Uterus (tissue), 4 donors: Measurements from ENCODE around the gene DMD. TPM values are rescaled to one million over a fixed set of nuclear protein-coding genes. Genes with fewer than 3 reads are reported as not detected.

Experiments
- DNase-seq, 2 donors: peaks; one replicate each; pipeline ENCODE4 v3.0.0-alpha.2; 2019 to 2020
- H3K27ac ChIP-seq, 2 donors: fragments of 200-600 bp; sonication (generic); 1 replicate in 1 of 2; 2 replicates in 1 of 2; pipeline ENCODE4 v1.5.1; 2016 to 2018
- H3K27me3 ChIP-seq, 2 donors: fragments of 200-600 bp; sonication (generic); one replicate each; pipeline ENCODE4 v1.5.1; 2018 to 2019; ENCODE audit warnings: control low read depth in 1 of 2
- H3K36me3 ChIP-seq, 2 donors: fragments of 200-600 bp; sonication (generic); one replicate each; pipeline ENCODE4 v1.5.1; 2019; ENCODE audit warnings: control low read depth in 1 of 2
- H3K4me1 ChIP-seq, 2 donors: fragments of 200-600 bp; sonication (generic); one replicate each; pipeline ENCODE4 v1.5.1; 2018 to 2019; ENCODE audit warnings: control low read depth in 1 of 2
- H3K4me3 ChIP-seq, 2 donors: fragments of 200-600 bp; sonication (generic); 1 replicate in 1 of 2; 2 replicates in 1 of 2; pipeline ENCODE4 v1.5.1; 2018 to 2019; ENCODE audit warnings: mild to moderate bottlenecking in 1 of 2
- H3K9me3 ChIP-seq, 2 donors: fragments of 200-600 bp; sonication (generic); one replicate each; pipeline ENCODE4 v1.5.1; 2019; ENCODE audit warnings: control low read depth in 1 of 2
- CTCF ChIP-seq, 4 experiments: fragments of 200-600 bp in 2 of 4; fragments of 450-650 bp in 2 of 4; sonication (generic) in 2 of 4; IDR thresholded peaks; one replicate each; pipeline ENCODE4 v1.5.1; 2016 to 2019; ENCODE audit warnings: antibody characterized with exemption in 4 of 4, mild to moderate bottlenecking in 2 of 4, moderate library complexity in 1 of 4
- POLR2A ChIP-seq, 2 donors: fragments of 450-650 bp; IDR thresholded peaks; one replicate each; pipeline ENCODE4 v1.6.1; 2016; ENCODE audit warnings: antibody characterized with exemption in 2 of 2, mild to moderate bottlenecking in 1 of 2, moderate library complexity in 1 of 2
- intact Hi-C: fragments of 100-400 bp; cut with DNase I; formaldehyde crosslinking; loops from one replicate; pipeline ENCODE4 v1.15.1; 2023; ENCODE audit warnings: low total_unique reads
- total RNA-seq, 4 donors: library from RNA; depleted of rRNA in 3 of 4; stranded (reverse); fragments of >200 nt in 3 of 4; gene quantifications; one replicate each; pipeline versions ENCODE4 v1.1.0 to v1.2.4, GENCODE V29; 2014 to 2023
- donor health status: DM: yes; HTN: yes; CAD: no.

DMD gene
- total RNA-seq, 4 donors from 2014 or later = 73.8 to 147 (median 97.8) TPM

- intact Hi-C loops = no loop called here
- H3K27ac ChIP-seq = no peak overlapping the region
- no peaks in the 10 kb centered on the region for H3K9me3 ChIP-seq
- DNase-seq = no peak
- H3K36me3 ChIP-seq = no peaks in the 10 kb centered on the region
- H3K27me3 ChIP-seq = no peaks in the 10 kb centered on the region
- H3K4me1 ChIP-seq = no peaks in the 10 kb centered on the region
- H3K4me3 ChIP-seq = no peak overlapping the region
- TF ChIP-seq POLR2A (IDR thresholded peaks at IDR 0.05) (no peak), CTCF (IDR thresholded peaks at IDR 0.05) (no peak)
Measured at GRCh38 chrX:32191316-32191715, 1020.0 kb downstream of the DMD start.

GRCh38 chrX:32185160-32185559, 1026.2 kb downstream of the DMD start:
- no peaks in the 10 kb centered on the region for H3K36me3 ChIP-seq
- DNase-seq = no peak
- H3K27ac ChIP-seq = no peak overlapping the region
- intact Hi-C loops = no loop called here
- no peaks in the 10 kb centered on the region for H3K9me3 ChIP-seq
- TF ChIP-seq POLR2A (IDR thresholded peaks at IDR 0.05) (no peak), CTCF (IDR thresholded peaks at IDR 0.05) (no peak)
- no peak overlapping the region for H3K4me3 ChIP-seq
- no peaks in the 10 kb centered on the region for H3K27me3 ChIP-seq
- no peaks in the 10 kb centered on the region for H3K4me1 ChIP-seq

- no peaks in the 10 kb centered on the region for H3K9me3 ChIP-seq
- H3K27ac ChIP-seq = no peak overlapping the region
- no peak overlapping the region for H3K4me3 ChIP-seq
- no peaks in the 10 kb centered on the region for H3K4me1 ChIP-seq
- no peak for DNase-seq
- H3K27me3 ChIP-seq = no peaks in the 10 kb centered on the region
- no peaks in the 10 kb centered on the region for H3K36me3 ChIP-seq
- no peak for TF ChIP-seq CTCF (IDR thresholded peaks at IDR 0.05)
- intact Hi-C loops = no loop called here
Measured at GRCh38 chrX:32183066-32183465, 1028.3 kb downstream of the DMD start.

- H3K4me1 ChIP-seq = no peaks in the 10 kb centered on the region
- no peak for TF ChIP-seq CTCF (IDR thresholded peaks at IDR 0.05)
- TF ChIP-seq POLR2A (IDR thresholded peaks at IDR 0.05) = no peak
- H3K36me3 ChIP-seq = no peaks in the 10 kb centered on the region
- H3K9me3 ChIP-seq = no peaks in the 10 kb centered on the region
- DNase-seq = no peak
- no peak overlapping the region for H3K4me3 ChIP-seq
- no peaks in the 10 kb centered on the region for H3K27me3 ChIP-seq
- intact Hi-C loops = no loop called here
- H3K27ac ChIP-seq = no peak overlapping the region
Measured at GRCh38 chrX:32176510-32176909, 1034.8 kb downstream of the DMD start.

- Histone ChIP-seq H3K4me1 (no peaks in the 10 kb centered on the region), H3K27me3 (no peaks in the 10 kb centered on the region), H3K36me3 (no peaks in the 10 kb centered on the region), H3K9me3 (no peaks in the 10 kb centered on the region), H3K27ac (no peak overlapping the region), H3K4me3 (no peak overlapping the region)
- intact Hi-C loops = no loop called here
- DNase-seq = no peak
- TF ChIP-seq POLR2A (IDR thresholded peaks at IDR 0.05) (no peak), CTCF (IDR thresholded peaks at IDR 0.05) (no peak)
Measured at GRCh38 chrX:32170481-32170880, 1040.9 kb downstream of the DMD start.
